GM10847 (cell line): ENCODE measurements around the gene EFNB2.

Experiments
- POLR2A ChIP-seq: IDR thresholded peaks from 2 replicates; pipeline ENCODE4 v1.6.1; 2011; ENCODE audit not compliant: insufficient read length; ENCODE audit errors: extremely low read depth

The EFNB2 gene

GRCh38 chr13:106489849-106490568 lies 45.5 kb downstream of the EFNB2 start:
- TF ChIP-seq POLR2A, result no peak

GRCh38 chr13:106488686-106489085 lies 46.8 kb downstream of the EFNB2 start:
- TF ChIP-seq POLR2A, result no peak

- TF ChIP-seq POLR2A, result no peak
Observed at GRCh38 chr13:106488076-106488475, 47.4 kb downstream of the EFNB2 start.

GRCh38 chr13:106487129-106487528 lies 48.3 kb downstream of the EFNB2 start:
- TF ChIP-seq POLR2A, result no peak

- no peak for TF ChIP-seq POLR2A
Observed at GRCh38 chr13:106486287-106486686, 49.2 kb downstream of the EFNB2 start.

GRCh38 chr13:106484537-106485193 lies 50.8 kb downstream of the EFNB2 start:
- TF ChIP-seq POLR2A, result no peak

- TF ChIP-seq POLR2A, result no peak
Observed at GRCh38 chr13:106484084-106484483, 51.4 kb downstream of the EFNB2 start.

- TF ChIP-seq POLR2A, result no peak
Observed at GRCh38 chr13:106481919-106482318, 53.5 kb downstream of the EFNB2 start.

GRCh38 chr13:106480351-106480910 lies 55.0 kb downstream of the EFNB2 start:
- TF ChIP-seq POLR2A, result no peak

- TF ChIP-seq POLR2A, result no peak
Observed at GRCh38 chr13:106479929-106480328, 55.5 kb downstream of the EFNB2 start.

- no peak for TF ChIP-seq POLR2A
Observed at GRCh38 chr13:106478116-106478515, 57.3 kb downstream of the EFNB2 start.

GRCh38 chr13:106477303-106477702 lies 58.2 kb downstream of the EFNB2 start:
- TF ChIP-seq POLR2A, result no peak

GRCh38 chr13:106475852-106476251 lies 59.6 kb downstream of the EFNB2 start:
- TF ChIP-seq POLR2A, result no peak

GRCh38 chr13:106474912-106475311 lies 60.5 kb downstream of the EFNB2 start:
- TF ChIP-seq POLR2A, result no peak

GRCh38 chr13:106473154-106473553 lies 62.3 kb downstream of the EFNB2 start:
- no peak for TF ChIP-seq POLR2A

GRCh38 chr13:106472621-106473020 lies 62.8 kb downstream of the EFNB2 start:
- no peak for TF ChIP-seq POLR2A
